HG03064 (cell line): ENCODE data around the gene BANP.
A peak's percentile ranks its signal among the peaks of the same experiment; 100 is the strongest.
"Not testable (repeated sequence)": the region's sequence is repeated elsewhere in the genome, so short reads cannot be mapped to it uniquely, and the experiment has no call there.

Experiments used
- ATAC-seq: cut with Tn5 transposase; IDR thresholded peaks from one replicate; pipeline ENCODE4 v1.9.1; 2021; ENCODE audit warnings: low read depth; ENCODE audit not compliant: unreplicated experiment

BANP gene

DNA sequence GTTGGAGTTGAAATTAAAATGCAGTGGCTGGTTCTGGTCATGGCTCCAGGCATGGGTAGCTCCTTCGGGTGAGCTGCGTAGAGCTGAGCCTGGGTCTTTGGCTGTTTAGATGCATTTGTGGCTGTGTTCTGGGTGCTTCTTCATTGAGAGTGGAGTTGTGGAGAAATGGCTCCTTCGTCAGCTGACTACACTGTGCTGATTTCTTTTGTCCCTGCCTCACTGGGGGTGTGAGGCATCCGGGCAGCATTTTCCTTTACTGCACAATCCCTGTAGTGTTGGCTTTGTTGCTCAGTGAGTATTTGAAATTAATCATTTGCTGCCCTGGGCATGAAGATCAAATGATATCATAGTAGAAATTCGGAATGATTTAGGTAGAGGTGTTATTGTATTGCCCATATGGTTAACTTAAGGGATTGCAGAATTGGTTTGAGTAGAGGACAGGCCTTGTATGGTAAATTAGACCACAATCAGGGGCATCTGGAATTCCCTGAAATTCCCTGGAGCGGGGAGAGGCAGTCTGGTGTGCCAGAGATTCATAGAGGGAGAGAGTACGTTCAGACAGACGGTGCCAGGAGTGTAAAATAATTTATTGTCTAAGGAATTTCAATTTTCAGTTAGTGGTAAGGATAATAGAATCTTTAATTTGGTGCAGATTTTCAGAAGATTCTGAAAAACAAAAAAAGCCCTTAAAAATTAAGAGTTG, 92.1 kb downstream of the BANP start:
- not testable (repeated sequence) for ATAC-seq

DNA sequence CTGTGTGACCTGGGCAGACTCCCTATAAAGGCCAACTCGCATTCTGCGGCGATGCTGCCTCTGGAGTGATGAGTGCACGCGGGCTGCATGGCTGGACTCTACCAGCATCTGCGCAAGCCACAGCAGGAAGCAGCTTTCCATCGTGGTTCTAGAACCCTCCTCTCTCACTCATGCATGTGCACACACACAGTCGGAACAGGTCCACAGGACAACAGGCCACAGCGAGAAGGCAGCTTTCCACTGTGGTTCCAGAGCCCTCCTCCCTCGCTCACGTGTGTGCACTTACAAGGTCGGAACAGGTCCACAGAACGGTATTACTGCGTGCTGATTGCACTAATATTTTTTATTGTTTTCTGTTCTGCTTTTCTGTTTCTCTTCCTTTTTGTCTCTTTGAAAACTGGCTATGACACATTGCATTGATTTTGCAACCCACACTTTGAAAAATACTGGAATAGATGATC, 92.9 kb downstream of the BANP start:
- peak; percentile 61 for ATAC-seq

DNA sequence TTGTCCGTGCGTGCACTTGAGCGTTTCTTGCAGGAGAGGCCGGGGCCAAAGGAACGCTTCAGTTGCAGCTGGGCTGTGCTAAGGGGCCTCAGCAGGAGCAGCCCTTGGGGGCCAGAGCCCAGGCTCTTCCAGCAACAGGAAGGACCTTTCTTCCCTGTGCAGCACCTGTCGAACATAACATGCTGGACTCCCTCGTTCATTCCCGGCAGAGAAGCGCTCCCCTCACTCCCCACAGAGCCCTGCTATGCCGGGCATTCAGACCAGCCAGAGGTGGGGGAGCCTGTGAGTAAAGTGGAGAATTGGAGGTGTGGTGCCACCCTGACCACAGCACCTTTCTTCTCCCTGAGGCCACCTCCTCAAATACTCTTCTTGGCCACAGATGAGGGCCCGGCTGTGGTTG, 94.1 kb downstream of the BANP start:
- not testable (repeated sequence) for ATAC-seq

GRCh38 chr16:88045820-88046303, 94.6 kb downstream of the BANP start:
- ATAC-seq, result peak; percentile 65

DNA sequence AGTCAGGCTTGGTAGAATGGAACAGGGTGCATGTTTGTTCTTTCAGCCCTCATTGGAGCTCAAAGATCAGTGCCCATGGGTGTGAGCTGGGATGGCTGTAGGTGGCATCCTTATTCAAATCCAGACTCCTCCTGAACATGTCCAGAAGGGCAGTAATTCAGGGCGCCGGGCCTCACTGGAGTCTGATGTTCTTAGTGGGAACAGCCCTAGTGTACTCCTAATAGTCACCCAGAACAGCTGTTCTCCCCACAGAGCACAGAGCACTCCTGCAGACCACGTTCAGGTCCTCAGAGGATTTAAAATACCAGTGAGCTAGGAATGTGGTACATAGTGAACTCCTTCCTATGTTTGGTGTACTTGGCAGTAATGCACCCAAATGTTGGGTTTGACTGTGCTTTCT, 96.2 kb downstream of the BANP start:
- ATAC-seq, result no peak

- no peak for ATAC-seq
These were observed 97.8 kb downstream of the BANP start for GRCh38 chr16:88048985-88049384.

- no peak for ATAC-seq
These were observed 98.6 kb downstream of the BANP start for GRCh38 chr16:88049561-88050545.

- no peak for ATAC-seq
These were observed 99.9 kb downstream of the BANP start for GRCh38 chr16:88050952-88051660.

- ATAC-seq, result no peak
These were observed 101.4 kb downstream of the BANP start for GRCh38 chr16:88052661-88053060.

DNA sequence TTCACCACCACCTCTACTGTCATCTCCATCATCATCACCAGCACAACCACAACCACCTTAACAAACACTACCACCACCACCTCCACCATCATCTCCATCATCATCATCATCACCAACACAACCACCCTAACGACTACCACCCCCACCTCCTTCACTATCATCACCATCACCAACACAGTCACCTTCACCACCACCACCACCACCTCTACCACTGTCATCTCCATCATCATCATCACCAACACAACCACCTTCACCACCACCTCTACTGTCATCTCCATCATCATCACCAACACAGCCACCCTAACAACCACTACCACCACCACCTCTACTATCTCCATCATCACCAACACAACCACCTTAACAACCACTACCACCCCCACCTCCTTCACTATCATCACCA, 102.2 kb downstream of the BANP start:
- not testable (repeated sequence) for ATAC-seq

- ATAC-seq, result no peak
These were observed 104.1 kb downstream of the BANP start for GRCh38 chr16:88055356-88055755.

GRCh38 chr16:88056212-88056611, 105.0 kb downstream of the BANP start:
- ATAC-seq, result no peak

GRCh38 chr16:88057656-88058055, 106.4 kb downstream of the BANP start:
- no peak for ATAC-seq

GRCh38 chr16:88058136-88058535, 106.9 kb downstream of the BANP start:
- no peak for ATAC-seq

- ATAC-seq, result no peak
These were observed 107.6 kb downstream of the BANP start for GRCh38 chr16:88058817-88059216.

DNA sequence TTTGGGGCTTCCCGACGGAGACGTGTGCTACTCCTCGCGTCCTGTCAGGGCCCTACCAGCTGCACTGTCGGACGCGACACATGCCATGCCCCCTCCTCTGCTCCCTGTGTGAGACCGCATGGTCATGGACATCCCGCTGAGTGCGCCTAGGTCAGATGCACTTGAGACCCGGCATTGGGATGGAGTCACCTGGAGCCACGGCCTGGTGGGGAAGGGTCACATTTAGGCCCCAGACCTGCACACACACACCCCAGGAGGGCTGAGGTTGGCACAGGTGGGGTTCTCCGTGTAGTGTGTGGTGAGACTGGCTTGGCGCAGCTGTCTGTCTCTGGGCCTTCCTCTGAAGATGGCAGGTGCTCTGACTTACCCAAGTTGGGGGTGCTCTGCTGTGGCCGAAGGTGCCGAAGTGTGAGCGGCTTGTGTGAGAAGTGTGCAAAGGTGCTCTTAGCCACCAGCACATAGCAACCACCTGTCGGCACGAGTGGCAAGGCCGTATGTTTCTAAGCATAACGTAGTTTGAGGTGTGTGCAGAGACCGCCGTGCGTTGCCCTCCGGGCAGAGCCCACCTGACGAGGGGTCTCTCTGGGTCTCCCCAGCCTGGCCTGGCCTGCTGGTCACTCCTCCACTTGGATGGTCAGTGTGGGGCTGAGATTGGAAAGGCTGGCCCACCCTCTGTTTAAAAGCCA, 108.6 kb downstream of the BANP start:
- ATAC-seq, result no peak

DNA sequence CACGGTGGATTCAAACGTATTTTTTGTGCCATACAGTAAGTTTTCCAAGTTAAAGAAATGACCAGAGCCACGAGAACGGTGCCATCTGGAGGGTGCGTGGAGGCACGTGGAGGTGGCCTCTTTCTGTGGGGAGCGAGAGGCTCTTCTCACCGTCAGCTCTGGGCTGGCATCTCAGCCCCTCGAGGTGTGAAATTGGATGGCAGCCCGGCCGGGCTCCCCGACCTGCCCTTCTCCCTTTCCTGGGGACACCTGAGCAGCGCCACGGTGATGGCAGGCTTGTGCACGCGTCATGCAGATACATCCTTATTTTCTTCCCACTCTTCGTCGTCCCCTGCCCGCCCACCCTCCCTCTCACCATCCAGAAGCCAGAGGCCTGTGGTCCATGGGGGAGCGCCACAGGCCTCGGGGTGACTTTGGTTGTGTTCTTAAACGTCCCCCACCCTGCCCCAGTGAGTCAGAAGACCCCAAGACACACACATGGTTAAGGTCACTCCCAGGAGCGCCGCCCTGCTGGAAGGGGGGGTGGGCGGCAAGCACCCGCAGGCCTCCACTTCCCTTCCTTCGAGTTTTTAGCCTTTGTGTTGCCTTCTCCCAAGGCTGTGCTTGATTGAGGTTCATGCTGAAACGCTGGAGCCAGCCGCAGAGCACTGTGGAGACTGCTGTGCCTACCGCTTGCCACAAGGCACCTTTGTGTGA, 109.4 kb downstream of the BANP start:
- ATAC-seq, result no peak

GRCh38 chr16:88061346-88062110, 110.3 kb downstream of the BANP start:
- no peak for ATAC-seq
